Thyroid gland (tissue), 4 donors: ENCODE results near the gene GGCX.

Experiments used
- CTCF ChIP-seq, 6 experiments: fragments of 200-600 bp in 3 of 6; fragments of 450-650 bp in 3 of 6; sonication (generic) in 3 of 6; IDR thresholded peaks; one replicate each; pipeline ENCODE4 v1.5.1; 2016 to 2019; ENCODE audit warnings: antibody characterized with exemption in 6 of 6, mild to moderate bottlenecking in 2 of 6, inconsistent platforms in 1 of 6, moderate library complexity in 1 of 6
- POLR2A ChIP-seq, 2 donors: fragments of 450-650 bp; IDR thresholded peaks; one replicate each; pipeline ENCODE4 v1.6.1; 2017; ENCODE audit warnings: antibody characterized with exemption in 2 of 2, mild to moderate bottlenecking in 2 of 2, moderate library complexity in 1 of 2

GRCh38 chr2:85598594-85599340 is 37.5 kb upstream of the GGCX start:
- TF ChIP-seq CTCF (IDR thresholded peaks at IDR 0.05) (no peak), POLR2A (IDR thresholded peaks at IDR 0.05) (no peak)
